ENCODE data around the gene SIK1.
"Not testable (repeated sequence)": the region's sequence is repeated elsewhere in the genome, so short reads cannot be mapped to it uniquely, and the experiment has no call there.

The SIK1 gene

DNA sequence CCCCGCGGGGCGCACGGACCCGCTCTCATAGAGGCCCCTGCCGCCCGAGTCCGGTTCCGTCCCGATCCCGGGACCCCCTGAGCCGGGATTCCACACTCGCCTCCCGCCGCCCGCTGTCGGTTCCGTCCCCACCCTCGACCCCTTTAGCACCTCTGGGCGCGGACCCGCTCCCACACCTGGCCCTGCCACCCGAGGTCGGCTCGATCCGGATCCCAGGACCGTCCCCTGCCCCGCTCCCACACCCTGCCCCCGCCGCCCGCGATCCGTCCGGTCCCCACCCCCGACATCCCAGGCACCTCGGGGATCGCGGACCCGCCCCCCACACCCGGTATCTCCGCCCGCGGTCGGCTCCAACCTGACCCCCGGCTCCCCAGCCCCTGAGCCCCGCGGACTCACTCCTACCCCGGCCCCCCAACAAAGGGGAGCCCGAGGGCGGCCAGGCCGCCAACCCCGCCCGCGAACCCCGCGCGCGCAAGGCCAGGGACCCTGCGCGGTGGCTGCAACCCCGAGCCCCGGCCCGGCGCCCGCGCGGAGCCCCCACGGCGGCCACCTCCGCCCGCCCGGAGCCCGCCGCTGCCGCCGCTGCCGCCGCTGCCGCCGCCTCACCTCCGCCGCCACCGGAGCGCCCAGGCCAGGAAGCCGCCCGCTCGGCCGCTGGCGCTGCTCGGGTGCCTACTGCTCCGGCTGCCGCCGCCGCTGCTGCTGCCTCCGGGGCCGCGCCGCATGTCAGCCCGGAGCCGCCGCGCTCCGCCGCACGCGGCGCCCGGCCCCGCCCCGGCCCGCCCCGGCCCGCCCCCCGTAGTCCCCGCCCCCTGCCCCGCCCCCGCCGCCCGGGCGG, at the start of gene SIK1:
SIK1 (minus strand) TSS at position 728 of the 838 bp plus-strand sequence. CDS start 953 bp downstream, outside the sequence.
- not testable (repeated sequence) for DNase-seq

- not testable (repeated sequence) for DNase-seq
Measured at GRCh38 chr21:43471597-43472242, 44.8 kb upstream of the SIK1 start.

DNA sequence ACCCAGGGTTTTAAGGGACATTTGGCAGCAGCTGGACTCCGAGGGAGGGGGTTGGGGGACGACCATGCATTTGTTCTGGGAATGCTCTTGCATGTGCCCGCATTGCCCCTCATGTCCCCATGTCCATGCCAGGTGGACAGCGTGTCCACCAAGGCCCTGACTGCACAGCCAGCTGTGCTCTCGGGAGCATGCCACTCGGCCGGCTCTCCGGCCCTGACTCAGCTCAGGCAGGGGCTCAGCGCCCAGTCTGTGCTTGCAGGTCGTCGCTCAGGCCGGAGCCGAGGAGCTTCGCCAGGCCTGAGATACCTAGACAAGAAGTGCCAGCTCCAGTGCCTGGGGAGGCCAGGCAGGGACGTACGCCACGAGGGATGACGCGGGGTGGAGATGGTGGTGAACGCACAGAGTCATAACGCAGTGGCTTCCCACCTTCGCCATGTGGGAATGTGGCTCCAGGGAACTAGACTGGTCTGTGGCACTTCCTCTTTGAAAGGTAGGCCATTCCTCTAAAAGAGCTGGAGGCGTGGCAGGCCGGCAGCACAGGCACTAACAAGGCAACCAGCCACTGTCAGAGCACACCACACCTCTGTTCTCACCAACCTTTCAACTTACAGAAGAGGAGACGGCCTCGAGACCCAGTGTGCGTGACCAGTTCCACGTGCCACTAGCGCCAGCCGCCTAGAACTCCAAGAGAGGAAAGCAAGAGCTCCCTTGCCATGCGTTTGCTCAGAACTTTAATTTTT, 43.0 kb upstream of the SIK1 start:
- not testable (repeated sequence) for DNase-seq

DNA sequence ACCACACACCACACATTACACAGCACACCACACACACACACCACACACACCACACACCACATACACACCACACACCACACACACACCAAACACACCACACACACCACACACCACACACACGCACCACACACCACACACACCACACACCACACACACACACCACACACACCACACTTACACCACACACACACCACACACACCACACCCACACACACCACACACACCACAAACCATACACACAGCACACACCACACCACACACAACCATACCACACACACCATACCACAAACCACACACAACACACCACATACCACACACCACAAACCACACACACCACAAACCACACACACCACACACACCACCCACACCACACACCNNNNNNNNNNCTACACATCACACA, 40.9 kb upstream of the SIK1 start:
- DNase-seq = no peak

GRCh38 chr21:43465159-43465558, 38.2 kb upstream of the SIK1 start:
- not testable (repeated sequence) for DNase-seq

DNA sequence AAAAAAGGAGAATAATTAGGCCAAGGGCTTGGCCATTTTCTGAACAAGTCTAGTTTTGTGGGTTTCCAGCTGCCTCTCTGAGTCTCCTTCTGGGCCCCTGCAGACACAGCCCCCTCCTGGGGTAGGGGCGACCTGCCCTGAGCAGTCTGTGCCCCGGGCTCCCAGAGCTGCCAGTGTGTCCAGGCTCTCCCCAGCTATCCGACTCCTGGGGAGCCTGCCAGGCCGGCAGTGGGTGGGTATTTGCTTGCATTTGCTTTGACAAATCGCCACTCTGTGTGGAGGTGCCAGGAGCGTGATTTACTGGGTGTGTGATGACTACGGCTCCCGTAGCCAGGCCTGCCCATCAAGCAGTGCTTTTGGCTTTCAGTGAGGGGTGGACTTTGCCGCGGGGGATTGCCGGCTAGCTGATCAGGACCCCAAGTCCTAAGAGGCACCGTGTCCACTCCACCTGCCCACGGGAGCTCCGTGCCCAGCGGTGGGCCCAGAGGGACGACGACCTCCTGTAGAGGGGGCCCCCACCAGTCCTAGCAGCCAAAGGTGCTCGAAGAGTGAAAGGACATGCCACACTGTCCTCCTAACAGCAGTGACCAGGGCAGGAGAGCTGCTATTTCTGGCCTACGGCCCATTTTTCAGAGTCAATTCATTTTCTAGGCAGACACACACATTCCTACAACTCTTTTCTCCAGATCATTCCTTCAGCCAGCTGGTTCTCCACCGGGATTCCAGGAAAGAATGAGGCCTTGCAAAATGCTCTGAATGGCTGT, 36.7 kb upstream of the SIK1 start:
- not testable (repeated sequence) for DNase-seq

- not testable (repeated sequence) for DNase-seq
Measured at GRCh38 chr21:43462932-43463331, 36.0 kb upstream of the SIK1 start.

DNA sequence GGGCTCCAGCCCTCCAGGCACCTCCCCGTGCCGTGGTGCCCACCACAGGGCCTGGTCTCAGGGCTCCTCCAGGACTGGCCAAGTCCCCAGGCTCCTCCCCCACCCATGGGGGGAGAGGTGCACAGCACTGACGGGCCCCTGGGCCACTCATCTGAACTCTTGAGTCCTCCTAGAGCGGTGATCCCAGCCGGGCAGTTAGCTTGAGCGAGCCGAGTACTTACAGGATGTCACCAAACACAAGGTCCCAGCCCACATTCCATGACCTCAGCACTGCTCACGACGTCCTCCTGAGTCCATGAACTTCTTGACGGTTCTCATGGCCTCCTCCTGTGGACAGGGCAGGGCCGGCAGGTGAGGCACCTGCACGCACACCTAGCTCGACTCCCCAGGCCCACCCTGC, 33.5 kb upstream of the SIK1 start:
- DNase-seq = not testable (repeated sequence)

GRCh38 chr21:43458995-43459394, 32.1 kb upstream of the SIK1 start:
- DNase-seq = not testable (repeated sequence)

- not testable (repeated sequence) for DNase-seq
Measured at GRCh38 chr21:43456616-43457314, 29.8 kb upstream of the SIK1 start.

GRCh38 chr21:43455717-43456116, 28.8 kb upstream of the SIK1 start:
- not testable (repeated sequence) for DNase-seq

DNA sequence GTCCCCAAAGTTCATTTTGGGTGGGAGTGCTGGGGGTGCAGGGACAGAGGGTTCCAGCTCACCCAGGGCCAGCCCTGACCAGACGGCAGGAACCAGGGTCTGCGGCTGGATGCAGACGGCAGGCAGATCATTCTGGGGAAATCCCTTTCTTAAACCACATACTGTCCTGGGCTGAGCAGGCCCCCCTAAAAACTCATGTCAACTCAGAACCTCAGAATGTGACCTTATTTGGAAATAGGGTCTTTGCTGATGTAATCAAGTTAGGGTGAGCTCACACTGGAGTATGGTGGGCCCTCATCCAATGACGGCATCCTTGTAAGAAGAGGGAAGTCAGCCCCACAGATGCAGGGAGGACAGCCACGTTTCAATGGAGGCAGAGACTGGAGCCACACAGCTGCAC, 27.2 kb upstream of the SIK1 start:
- DNase-seq = not testable (repeated sequence)

DNA sequence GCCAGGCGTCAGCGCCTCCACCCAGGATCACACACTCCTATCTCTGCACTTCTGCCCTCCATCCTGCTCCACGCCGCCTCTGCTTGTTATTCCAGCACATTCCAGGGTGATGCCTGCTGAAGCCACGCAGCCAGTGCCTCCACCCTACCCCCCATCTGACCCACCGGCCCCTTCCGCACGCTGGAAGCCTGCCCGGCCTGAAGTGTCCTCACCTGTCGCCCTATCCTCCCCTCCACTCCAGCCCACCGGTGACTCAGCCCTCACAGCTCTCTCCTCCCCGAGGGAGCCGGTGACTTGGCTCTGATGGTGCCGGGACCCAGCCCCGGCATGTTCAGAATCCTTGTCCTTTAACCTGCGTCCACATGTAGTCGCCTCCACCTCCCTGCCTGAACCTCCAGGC, 24.9 kb upstream of the SIK1 start:
- not testable (repeated sequence) for DNase-seq

- not testable (repeated sequence) for DNase-seq
Measured at GRCh38 chr21:43450287-43450686, 23.4 kb upstream of the SIK1 start.

- not testable (repeated sequence) for DNase-seq
Measured at GRCh38 chr21:43447353-43447977, 20.5 kb upstream of the SIK1 start.

DNA sequence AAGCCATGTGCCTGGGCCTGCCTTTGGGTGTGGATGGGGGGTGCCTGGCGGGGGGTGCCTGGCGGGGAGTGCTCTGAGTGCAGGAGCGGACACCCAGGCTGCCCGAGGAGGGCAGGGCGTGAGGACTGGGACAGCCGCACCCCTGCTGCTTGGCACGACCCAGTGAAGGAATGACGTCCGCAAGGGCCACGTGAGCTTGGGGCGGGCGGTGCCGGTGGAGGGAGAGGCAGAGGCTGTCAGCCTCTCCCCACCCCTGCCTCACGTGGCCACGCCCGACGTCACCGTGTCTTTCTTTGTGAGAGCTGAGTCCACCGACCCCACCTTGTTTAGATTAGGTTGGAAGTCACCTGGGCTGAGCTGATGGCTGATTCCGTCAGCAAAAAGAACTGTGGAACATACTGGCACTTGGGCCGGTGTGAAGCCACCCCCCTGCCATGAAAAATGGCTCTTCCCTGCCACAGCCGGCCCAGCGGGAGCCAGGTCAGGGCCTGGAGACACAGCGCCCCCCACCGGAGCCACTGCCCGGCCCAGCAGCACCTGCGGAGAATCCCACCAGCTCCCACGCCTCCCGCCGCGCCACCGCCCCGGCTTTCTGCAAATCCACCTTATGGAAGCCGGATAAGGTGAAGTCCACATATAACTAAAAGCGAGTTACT, 19.5 kb upstream of the SIK1 start:
- DNase-seq = not testable (repeated sequence)

GRCh38 chr21:43444524-43444923, 17.6 kb upstream of the SIK1 start:
- not testable (repeated sequence) for DNase-seq

DNA sequence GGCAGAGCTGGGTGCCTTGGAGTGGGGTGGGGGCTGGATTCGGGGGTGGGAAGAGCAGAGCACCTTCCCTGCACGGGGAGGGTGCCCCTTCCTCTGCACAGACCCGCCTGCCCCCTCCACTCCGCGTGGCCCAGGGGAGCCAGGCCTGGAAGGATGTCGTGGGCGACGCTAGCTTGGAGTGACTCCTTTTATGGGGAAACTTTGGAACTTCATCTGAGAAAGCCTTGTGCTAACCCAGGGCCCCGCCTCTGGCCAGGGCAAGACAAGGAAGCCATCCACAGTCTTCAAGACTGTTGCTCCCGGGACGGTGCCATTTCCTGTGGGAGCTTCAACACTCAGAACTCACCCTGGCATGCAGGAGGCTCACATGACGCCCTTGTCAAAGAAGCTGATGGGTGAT, 15.6 kb upstream of the SIK1 start:
- not testable (repeated sequence) for DNase-seq

- not testable (repeated sequence) for DNase-seq
Measured at GRCh38 chr21:43440835-43441727, 14.2 kb upstream of the SIK1 start.
